ENCODE results near the gene ERICH2.

DNA sequence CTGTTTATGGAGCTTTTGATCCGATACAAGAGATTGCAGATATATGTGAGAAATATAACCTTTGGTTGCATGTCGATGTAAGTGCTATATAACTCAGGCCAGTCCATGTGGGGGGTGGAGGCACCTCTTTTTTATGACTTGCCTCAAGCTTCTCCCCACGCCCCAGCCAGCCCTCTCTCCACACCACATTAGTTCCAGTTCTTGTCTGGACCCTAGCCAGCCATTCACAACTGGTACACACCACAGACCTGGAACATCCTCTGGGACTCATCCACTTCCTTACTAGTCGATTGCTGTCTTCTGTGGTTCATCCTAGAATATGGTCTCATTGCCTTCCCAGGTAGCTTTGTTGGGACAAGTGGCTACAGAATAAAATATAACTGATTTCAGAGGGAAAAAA is 77.5 kb downstream of the ERICH2 start:
- TF ChIP-seq EZH2 (IDR thresholded peaks at IDR 0.05; ENCODE audit: borderline replicate concordance, low read length) (no peak), CTCF (conservative IDR thresholded peaks at IDR 0.05 in 1 of 2, IDR thresholded peaks at IDR 0.05 in 1 of 2; ENCODE audit: extremely low read depth in 1 of 2, insufficient read depth in 1 of 2, low read depth in 1 of 2, low read length in 2 of 2) (no peak)
